ENCODE data around the gene PEAK1. TPM values are rescaled to one million over a fixed set of nuclear protein-coding genes. Genes with fewer than 3 reads are reported as not detected.

PEAK1 gene
- total and polyA plus RNA-seq, 2 experiments from 2014 or later, result 7.8 to 34.1 TPM

DNA sequence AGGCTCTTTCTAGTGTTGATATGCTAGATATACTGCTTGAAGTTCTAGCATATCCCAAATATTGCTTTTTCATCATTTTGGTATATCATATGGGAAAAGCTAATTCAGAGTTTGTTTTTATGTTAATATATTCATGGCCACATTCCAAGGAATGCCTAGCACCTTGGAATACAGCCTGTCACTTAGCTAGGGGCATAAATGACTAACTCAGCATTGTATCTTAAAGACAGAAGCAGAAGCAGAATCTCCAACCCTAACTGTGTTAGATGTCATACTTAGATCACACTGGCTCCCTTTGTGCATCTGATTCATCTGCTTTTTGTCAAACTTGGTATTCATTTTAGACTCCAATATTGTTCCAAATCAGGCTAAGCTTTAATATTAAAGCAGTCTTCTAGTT is 218.2 kb downstream of the PEAK1 start:
- no peaks in the 10 kb centered on the region for H3K79me2 ChIP-seq (replicated peaks; ENCODE audit: insufficient read depth)
- no peaks in the 10 kb centered on the region for H3K36me3 ChIP-seq (ENCODE audit: insufficient read depth)
- H3K27me3 ChIP-seq (ENCODE audit: insufficient read depth), result no peaks in the 10 kb centered on the region
- peaks cover 4% of the 10 kb centered on the region; the same call in 2 of the 3 replicates for H3K36me3 Mint-ChIP-seq (ENCODE audit: low read depth)
- H3K4me1 Mint-ChIP-seq, result no peaks in the 10 kb centered on the region
- H2AFZ ChIP-seq, result no peak overlapping the region
- H4K20me1 ChIP-seq (replicated peaks; ENCODE audit: insufficient read depth), result no peaks in the 10 kb centered on the region
- no peaks in the 10 kb centered on the region for H3K27me3 Mint-ChIP-seq (ENCODE audit: insufficient read depth, low read depth, poor library complexity)
- no peak overlapping the region for H3K27ac ChIP-seq (ENCODE audit: low read depth)
- no peak for ATAC-seq
- no peaks in the 10 kb centered on the region for H3K9me2 ChIP-seq (ENCODE audit: insufficient read depth)
- no peaks in the 10 kb centered on the region; the same call in 2 of the 3 replicates for H3K9me3 Mint-ChIP-seq
- TF ChIP-seq POLR2AphosphoS5 (IDR thresholded peaks at IDR 0.05; ENCODE audit: low read depth), result no peak
- TF ChIP-seq JUNB (IDR thresholded peaks at IDR 0.05; ENCODE audit: unreplicated experiment), result no peak
- no peak for TF ChIP-seq REST (IDR thresholded peaks at IDR 0.05; ENCODE audit: unreplicated experiment)
- TF ChIP-seq, protein P1, sequence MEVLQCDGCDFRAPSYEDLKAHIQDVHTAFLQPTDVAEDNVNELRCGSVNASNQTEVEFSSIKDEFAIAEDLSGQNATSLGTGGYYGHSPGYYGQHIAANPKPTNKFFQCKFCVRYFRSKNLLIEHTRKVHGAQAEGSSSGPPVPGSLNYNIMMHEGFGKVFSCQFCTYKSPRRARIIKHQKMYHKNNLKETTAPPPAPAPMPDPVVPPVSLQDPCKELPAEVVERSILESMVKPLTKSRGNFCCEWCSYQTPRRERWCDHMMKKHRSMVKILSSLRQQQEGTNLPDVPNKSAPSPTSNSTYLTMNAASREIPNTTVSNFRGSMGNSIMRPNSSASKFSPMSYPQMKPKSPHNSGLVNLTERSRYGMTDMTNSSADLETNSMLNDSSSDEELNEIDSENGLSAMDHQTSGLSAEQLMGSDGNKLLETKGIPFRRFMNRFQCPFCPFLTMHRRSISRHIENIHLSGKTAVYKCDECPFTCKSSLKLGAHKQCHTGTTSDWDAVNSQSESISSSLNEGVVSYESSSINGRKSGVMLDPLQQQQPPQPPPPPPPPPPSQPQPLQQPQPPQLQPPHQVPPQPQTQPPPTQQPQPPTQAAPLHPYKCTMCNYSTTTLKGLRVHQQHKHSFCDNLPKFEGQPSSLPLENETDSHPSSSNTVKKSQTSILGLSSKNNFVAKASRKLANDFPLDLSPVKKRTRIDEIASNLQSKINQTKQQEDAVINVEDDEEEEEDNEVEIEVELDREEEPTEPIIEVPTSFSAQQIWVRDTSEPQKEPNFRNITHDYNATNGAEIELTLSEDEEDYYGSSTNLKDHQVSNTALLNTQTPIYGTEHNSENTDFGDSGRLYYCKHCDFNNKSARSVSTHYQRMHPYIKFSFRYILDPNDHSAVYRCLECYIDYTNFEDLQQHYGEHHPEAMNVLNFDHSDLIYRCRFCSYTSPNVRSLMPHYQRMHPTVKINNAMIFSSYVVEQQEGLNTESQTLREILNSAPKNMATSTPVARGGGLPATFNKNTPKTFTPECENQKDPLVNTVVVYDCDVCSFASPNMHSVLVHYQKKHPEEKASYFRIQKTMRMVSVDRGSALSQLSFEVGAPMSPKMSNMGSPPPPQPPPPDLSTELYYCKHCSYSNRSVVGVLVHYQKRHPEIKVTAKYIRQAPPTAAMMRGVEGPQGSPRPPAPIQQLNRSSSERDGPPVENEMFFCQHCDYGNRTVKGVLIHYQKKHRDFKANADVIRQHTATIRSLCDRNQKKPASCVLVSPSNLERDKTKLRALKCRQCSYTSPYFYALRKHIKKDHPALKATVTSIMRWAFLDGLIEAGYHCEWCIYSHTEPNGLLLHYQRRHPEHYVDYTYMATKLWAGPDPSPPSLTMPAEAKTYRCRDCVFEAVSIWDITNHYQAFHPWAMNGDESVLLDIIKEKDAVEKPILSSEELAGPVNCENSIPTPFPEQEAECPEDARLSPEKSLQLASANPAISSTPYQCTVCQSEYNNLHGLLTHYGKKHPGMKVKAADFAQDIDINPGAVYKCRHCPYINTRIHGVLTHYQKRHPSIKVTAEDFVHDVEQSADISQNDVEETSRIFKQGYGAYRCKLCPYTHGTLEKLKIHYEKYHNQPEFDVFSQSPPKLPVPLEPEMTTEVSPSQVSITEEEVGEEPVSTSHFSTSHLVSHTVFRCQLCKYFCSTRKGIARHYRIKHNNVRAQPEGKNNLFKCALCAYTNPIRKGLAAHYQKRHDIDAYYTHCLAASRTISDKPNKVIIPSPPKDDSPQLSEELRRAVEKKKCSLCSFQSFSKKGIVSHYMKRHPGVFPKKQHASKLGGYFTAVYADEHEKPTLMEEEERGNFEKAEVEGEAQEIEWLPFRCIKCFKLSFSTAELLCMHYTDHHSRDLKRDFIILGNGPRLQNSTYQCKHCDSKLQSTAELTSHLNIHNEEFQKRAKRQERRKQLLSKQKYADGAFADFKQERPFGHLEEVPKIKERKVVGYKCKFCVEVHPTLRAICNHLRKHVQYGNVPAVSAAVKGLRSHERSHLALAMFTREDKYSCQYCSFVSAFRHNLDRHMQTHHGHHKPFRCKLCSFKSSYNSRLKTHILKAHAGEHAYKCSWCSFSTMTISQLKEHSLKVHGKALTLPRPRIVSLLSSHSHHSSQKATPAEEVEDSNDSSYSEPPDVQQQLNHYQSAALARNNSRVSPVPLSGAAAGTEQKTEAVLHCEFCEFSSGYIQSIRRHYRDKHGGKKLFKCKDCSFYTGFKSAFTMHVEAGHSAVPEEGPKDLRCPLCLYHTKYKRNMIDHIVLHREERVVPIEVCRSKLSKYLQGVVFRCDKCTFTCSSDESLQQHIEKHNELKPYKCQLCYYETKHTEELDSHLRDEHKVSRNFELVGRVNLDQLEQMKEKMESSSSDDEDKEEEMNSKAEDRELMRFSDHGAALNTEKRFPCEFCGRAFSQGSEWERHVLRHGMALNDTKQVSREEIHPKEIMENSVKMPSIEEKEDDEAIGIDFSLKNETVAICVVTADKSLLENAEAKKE (CRISPR knock-in tag; IDR thresholded peaks at IDR 0.05), result no peak
- TF ChIP-seq EZH2 (IDR thresholded peaks at IDR 0.05; ENCODE audit: low read depth, unreplicated experiment), result no peak
- TF ChIP-seq STAT1 (IDR thresholded peaks at IDR 0.05; ENCODE audit: unreplicated experiment), result no peak
- no peak for TF ChIP-seq CREB1 (CRISPR knock-in tag; IDR thresholded peaks at IDR 0.05; ENCODE audit: low read depth)
- no peak for TF ChIP-seq ETS1 (IDR thresholded peaks at IDR 0.05)
- no peak for TF ChIP-seq NANOG (IDR thresholded peaks at IDR 0.05; ENCODE audit: borderline replicate concordance)
- TF ChIP-seq ZNF114 (CRISPR knock-in tag; IDR thresholded peaks at IDR 0.05), result no peak
- TF ChIP-seq CTCF (conservative IDR thresholded peaks at IDR 0.05; ENCODE audit: low read depth in 2 of 2), result no peak
- H3K4me2 ChIP-seq, result no peak overlapping the region
- H3K27ac Mint-ChIP-seq, result no peak overlapping the region; the same call in 1 of the 2 replicates
- no peaks in the 10 kb centered on the region for H3K4me1 ChIP-seq (ENCODE audit: insufficient read depth)
- no peak overlapping the region for H3K4me3 ChIP-seq
- DNase-seq (ENCODE audit: low spot score), result no peak
- H3F3A ChIP-seq (replicated peaks; ENCODE audit: low read depth), result no peaks in the 10 kb centered on the region
- H3K4me3 Mint-ChIP-seq, result no peak overlapping the region
